PC-9 (cell line): ENCODE results near the gene SLC22A13. TPM values are rescaled to one million over a fixed set of nuclear protein-coding genes. Genes with fewer than 3 reads are reported as not detected.

ENCODE experiments used
- BruUV-seq: library from RNA; stranded (reverse); fragments of 400-500 nt; replicated peaks from 2 replicates; lab custom pipeline; 2021; lab: Mats Ljungman, UMichigan
- CTCF ChIA-PET: fragments of 300-600 bp; sonication (Branson Sonifier 250); formaldehyde crosslinking; loops from one replicate; lab custom pipeline; 2022; ENCODE audit warnings: antibody characterized with exemption; lab: Charles Lee
- POLR2A ChIA-PET: fragments of 300-600 bp; sonication (Branson Sonifier 250); formaldehyde crosslinking; loops from one replicate; lab custom pipeline; 2022; ENCODE audit warnings: antibody characterized with exemption; ENCODE audit not compliant: unreplicated experiment; lab: Charles Lee
- DNase-seq, 2 experiments: peaks; one replicate each; pipeline versions ENCODE4 v3.0.0 to v3.0.0-alpha.2; 2015 to 2022; ENCODE audit warnings: mixed read lengths in 1 of 2
- H2AFZ ChIP-seq: fragments of 200-600 bp; sonication (generic); 2 replicates; pipeline ENCODE4 v1.8.1; 2017; ENCODE audit warnings: antibody characterized with exemption
- H3F3A ChIP-seq: fragments of 200-600 bp; sonication (generic); 2 replicates; pipeline ENCODE4 v1.8.1; 2017; ENCODE audit warnings: antibody characterized with exemption, mild to moderate bottlenecking, low read depth; ENCODE audit not compliant: insufficient read depth
- H3K27ac ChIP-seq: fragments of 200-600 bp; sonication (generic); 2 replicates; pipeline ENCODE4 v1.6.1; 2016; ENCODE audit warnings: mixed run types
- H3K27me3 ChIP-seq: fragments of 200-600 bp; sonication (generic); 2 replicates; pipeline ENCODE4 v1.6.1; 2016; ENCODE audit warnings: low read depth, mixed run types; ENCODE audit not compliant: insufficient read depth
- H3K36me3 ChIP-seq: fragments of 200-600 bp; sonication (generic); 2 replicates; pipeline ENCODE4 v1.6.1; 2016; ENCODE audit warnings: low read depth, mixed run types
- H3K4me1 ChIP-seq: fragments of 200-600 bp; sonication (generic); replicated peaks from 2 replicates; pipeline ENCODE4 v1.6.1; 2016; ENCODE audit warnings: mixed run types; ENCODE audit not compliant: insufficient read depth
- H3K4me2 ChIP-seq: fragments of 200-600 bp; sonication (generic); 2 replicates; pipeline ENCODE4 v1.6.1; 2017; ENCODE audit warnings: mixed run types
- H3K4me3 ChIP-seq: fragments of 200-600 bp; sonication (generic); 2 replicates; pipeline ENCODE4 v1.6.1; 2016; ENCODE audit warnings: mixed run types
- H3K79me2 ChIP-seq: fragments of 200-600 bp; sonication (generic); 2 replicates; pipeline ENCODE4 v1.6.1; 2017; ENCODE audit warnings: low read depth, mixed run types
- H3K9me2 ChIP-seq: fragments of 200-600 bp; sonication (generic); 2 replicates; pipeline ENCODE4 v1.8.1; 2017; ENCODE audit warnings: mild to moderate bottlenecking; ENCODE audit not compliant: insufficient read depth
- H3K9me3 ChIP-seq: fragments of 200-600 bp; sonication (generic); 2 replicates; pipeline ENCODE4 v1.8.1; 2016; ENCODE audit warnings: low read depth; ENCODE audit not compliant: insufficient read depth
- H4K20me1 ChIP-seq: fragments of 200-600 bp; sonication (generic); 2 replicates; pipeline ENCODE4 v1.8.1; 2017; ENCODE audit not compliant: insufficient read depth
- CTCF ChIP-seq: fragments of 200-600 bp; sonication (generic); conservative IDR thresholded peaks from 2 replicates; pipeline ENCODE4 v1.6.1; 2017; ENCODE audit warnings: mixed run types, antibody characterized with exemption, mild to moderate bottlenecking, moderate library complexity
- EZH2 ChIP-seq: fragments of 200-600 bp; sonication (generic); IDR thresholded peaks from 2 replicates; pipeline ENCODE4 v1.8.0; 2017; ENCODE audit warnings: antibody characterized with exemption, low read depth
- intact Hi-C: fragments of 100-400 bp; cut with micrococcal nuclease; formaldehyde crosslinking; loops from one replicate; pipeline ENCODE4 v1.10.0; 2022; ENCODE audit not compliant: unreplicated experiment
- total RNA-seq: library from RNA; stranded (reverse); gene quantifications from 2 replicates; pipeline ENCODE4 v1.2.3, GENCODE V29; 2021

The SLC22A13 gene
- total RNA-seq, 1 experiment from 2014 or later, result 0.44 TPM

GRCh38 chr3:38268087-38268486 is 2.5 kb downstream of the SLC22A13 start:
- intact Hi-C loops, result no loop called here
- Histone ChIP-seq H4K20me1 (no peaks in the 10 kb centered on the region), H2AFZ (no peak overlapping the region), H3K9me2 (no peaks in the 10 kb centered on the region), H3K4me2 (no peak overlapping the region), H3K27me3 (no peaks in the 10 kb centered on the region), H3K4me3 (no peak overlapping the region), H3K36me3 (no peaks in the 10 kb centered on the region), H3K27ac (no peak overlapping the region), H3K4me1 (no peaks in the 10 kb centered on the region), H3K9me3 (no peaks in the 10 kb centered on the region), H3F3A (no peaks in the 10 kb centered on the region), H3K79me2 (no peaks in the 10 kb centered on the region)
- POLR2A ChIA-PET, result no interaction called here
- TF ChIP-seq CTCF (no peak), EZH2 (no peak)
- DNase-seq, result no peak
- BruUV-seq, result no TSS peak
- CTCF ChIA-PET, result no interaction called here

- no TSS peak for BruUV-seq
- Histone ChIP-seq H3K4me3 (no peak overlapping the region), H3K27me3 (no peaks in the 10 kb centered on the region), H3K4me2 (no peak overlapping the region), H3K9me2 (no peaks in the 10 kb centered on the region), H3K36me3 (no peaks in the 10 kb centered on the region), H3K4me1 (no peaks in the 10 kb centered on the region), H3K9me3 (no peaks in the 10 kb centered on the region), H4K20me1 (no peaks in the 10 kb centered on the region), H3K79me2 (no peaks in the 10 kb centered on the region), H2AFZ (no peak overlapping the region), H3K27ac (no peak overlapping the region), H3F3A (no peaks in the 10 kb centered on the region)
- intact Hi-C loops, result no loop called here
- ChIA-PET CTCF (no interaction called here), POLR2A (no interaction called here)
- no peak for DNase-seq
- TF ChIP-seq CTCF, result no peak
- no peak for TF ChIP-seq EZH2
Observed at GRCh38 chr3:38268522-38268921, 2.9 kb downstream of the SLC22A13 start.

GRCh38 chr3:38270606-38271005 is 5.0 kb downstream of the SLC22A13 start:
- H3K4me1 ChIP-seq, result no peaks in the 10 kb centered on the region
- no peaks in the 10 kb centered on the region for H4K20me1 ChIP-seq
- no TSS peak for BruUV-seq
- no peak overlapping the region for H3K4me3 ChIP-seq
- TF ChIP-seq CTCF (no peak), EZH2 (no peak)
- ChIA-PET CTCF (no interaction called here), POLR2A (no interaction called here)
- no peak for DNase-seq
- no peaks in the 10 kb centered on the region for H3K27me3 ChIP-seq
- H3K9me2 ChIP-seq, result no peaks in the 10 kb centered on the region
- no peaks in the 10 kb centered on the region for H3F3A ChIP-seq
- intact Hi-C loops, result no loop called here
- no peak overlapping the region for H3K27ac ChIP-seq
- no peaks in the 10 kb centered on the region for H3K36me3 ChIP-seq
- H3K4me2 ChIP-seq, result no peak overlapping the region
- H2AFZ ChIP-seq, result no peak overlapping the region
- H3K9me3 ChIP-seq, result no peaks in the 10 kb centered on the region
- no peaks in the 10 kb centered on the region for H3K79me2 ChIP-seq
